ENCODE measurements around the gene INAFM2. TPM values are rescaled to one million over a fixed set of nuclear protein-coding genes. Genes with fewer than 3 reads are reported as not detected.

The INAFM2 gene
- polyA plus RNA-seq, 2 of the 4 experiments (the other 2 are of a cell fraction), result 2.8 to 3.8 TPM

DNA sequence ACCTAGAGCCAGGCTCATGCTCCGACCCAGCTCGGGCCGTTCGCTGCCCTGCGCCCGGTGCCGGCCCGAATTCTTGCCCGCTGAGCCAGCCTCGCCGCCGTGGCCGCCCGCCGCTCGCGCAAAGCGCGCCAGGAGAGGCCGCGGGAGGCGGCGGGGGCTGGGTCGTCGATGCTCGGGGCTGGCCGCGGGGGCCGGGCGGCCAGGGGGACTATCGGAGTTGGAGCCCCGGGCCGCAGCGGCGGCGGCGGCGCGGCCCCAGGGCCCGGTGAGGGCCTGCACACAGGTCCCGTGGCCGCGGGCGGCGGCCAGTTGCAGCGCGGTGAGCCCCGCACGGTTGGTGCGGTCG, 41.7 kb upstream of the INAFM2 start:
- FAIRE-seq (no peak), DNase-seq (ENCODE audit: low read depth in 1 of 2, low spot score in 1 of 2) (no peak), ATAC-seq (no peak)
- H3K4me2 ChIP-seq, result peak overlapping the region; percentile 91
- ChIA-PET POLR2A (no interaction called here), CTCF (interaction anchor here (0.8 to 2.8 kb wide), 9 partner anchors 9 to 236 kb away, joined by 3 to 12 read pairs (median 3); no protein-coding TSS in a partner anchor)
- peaks cover 5% of the 10 kb centered on the region; the same call in 1 of the 3 replicates for H3K4me1 ChIP-seq
- no peaks in the 10 kb centered on the region for H3K9me3 ChIP-seq
- peak overlapping the region; percentile 65 for H3K4me3 ChIP-seq
- WGBS (ENCODE audit: missing lambda C conversion rate), result no CpG with 5 or more reads among the region's 51 CpGs
- TF ChIP-seq HOXB5 (CRISPR knock-in tag; IDR thresholded peaks at IDR 0.05), result no peak
- TF ChIP-seq MYC (IDR thresholded peaks at IDR 0.05; ENCODE audit: borderline replicate concordance, low read length), result no peak
- no peak for TF ChIP-seq CHD4 (IDR thresholded peaks at IDR 0.05; ENCODE audit: borderline replicate concordance)
- no peak for TF ChIP-seq MAFK (IDR thresholded peaks at IDR 0.05; ENCODE audit: partially characterized antibody)
- TF ChIP-seq CEBPB (IDR thresholded peaks at IDR 0.05), result no peak
- TF ChIP-seq EHMT2 (IDR thresholded peaks at IDR 0.05; ENCODE audit: low read depth), result no peak
- TF ChIP-seq RARB (CRISPR knock-in tag; IDR thresholded peaks at IDR 0.05), result no peak
- TF ChIP-seq ZC3H11A (IDR thresholded peaks at IDR 0.05), result no peak
- no peak for TF ChIP-seq HOXA7 (CRISPR knock-in tag; IDR thresholded peaks at IDR 0.05)
- no peak for TF ChIP-seq BHLHE40 (IDR thresholded peaks at IDR 0.05; ENCODE audit: low read depth, low read length)
- no peak for TF ChIP-seq ZNF302 (CRISPR knock-in tag; IDR thresholded peaks at IDR 0.05)
- TF ChIP-seq, protein P1, sequence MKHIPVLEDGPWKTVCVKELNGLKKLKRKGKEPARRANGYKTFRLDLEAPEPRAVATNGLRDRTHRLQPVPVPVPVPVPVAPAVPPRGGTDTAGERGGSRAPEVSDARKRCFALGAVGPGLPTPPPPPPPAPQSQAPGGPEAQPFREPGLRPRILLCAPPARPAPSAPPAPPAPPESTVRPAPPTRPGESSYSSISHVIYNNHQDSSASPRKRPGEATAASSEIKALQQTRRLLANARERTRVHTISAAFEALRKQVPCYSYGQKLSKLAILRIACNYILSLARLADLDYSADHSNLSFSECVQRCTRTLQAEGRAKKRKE (CRISPR knock-in tag; IDR thresholded peaks at IDR 0.05; ENCODE audit: low read depth), result no peak
- no peak for TF ChIP-seq CHD2 (IDR thresholded peaks at IDR 0.05; ENCODE audit: low read length, partially characterized antibody)
- TF ChIP-seq NR3C1 (IDR thresholded peaks at IDR 0.05), result no peak
- no peak for TF ChIP-seq RCOR1 (IDR thresholded peaks at IDR 0.05; ENCODE audit: low read depth, low read length)
- TF ChIP-seq RFX5 (IDR thresholded peaks at IDR 0.05), result no peak
- TF ChIP-seq BCL3 (IDR thresholded peaks at IDR 0.05), result no peak
- no peak for TF ChIP-seq NPAS2 (CRISPR knock-in tag; IDR thresholded peaks at IDR 0.05; ENCODE audit: borderline replicate concordance)
- H3K27ac ChIP-seq, result peak overlapping the region; percentile 72 to 86

DNA sequence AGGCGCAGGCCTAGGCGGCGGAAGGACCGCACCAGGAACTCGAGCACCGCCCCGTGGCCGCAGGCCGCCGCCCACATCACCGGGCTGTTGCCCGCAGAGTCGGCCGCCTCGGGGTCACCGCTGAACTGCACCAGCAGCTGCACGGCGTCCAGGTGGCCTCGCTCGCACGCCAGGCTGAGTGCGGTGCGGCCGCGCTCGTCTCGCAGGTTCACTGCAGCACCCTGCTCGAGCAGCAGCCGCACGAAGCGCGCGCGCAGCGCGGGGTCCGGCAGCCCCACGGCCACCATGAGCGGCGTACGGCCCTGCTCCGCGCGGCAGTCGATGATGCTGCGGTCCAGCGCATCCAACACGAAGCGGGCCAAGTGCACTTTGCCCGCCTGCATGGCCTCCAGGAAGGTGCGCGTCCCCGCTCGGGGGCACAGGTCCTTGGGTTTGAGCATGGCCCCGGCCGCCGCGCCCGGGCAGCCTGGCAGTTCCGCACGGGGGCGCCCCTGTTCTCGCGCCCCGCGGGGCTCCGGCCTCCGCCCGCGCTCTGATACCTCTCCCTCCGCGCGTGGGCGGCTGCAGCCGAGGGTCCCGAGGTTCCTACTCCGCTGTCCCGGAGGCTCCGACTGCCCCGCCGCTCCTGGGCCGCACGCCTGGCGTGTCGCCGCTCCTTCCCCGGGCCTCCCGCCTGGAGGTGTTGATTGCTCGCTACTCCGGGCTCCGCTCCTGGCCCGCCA, 41.2 kb upstream of the INAFM2 start:
- peak overlapping the region; percentile 65 for H3K4me3 ChIP-seq
- FAIRE-seq (no peak), ATAC-seq (peak; percentile 63 to 81), DNase-seq (ENCODE audit: low read depth in 1 of 2, low spot score in 1 of 2) (peak; percentile 63 to 64)
- ChIA-PET CTCF (interaction anchor here (0.8 to 2.8 kb wide), 16 partner anchors 8 to 237 kb away, joined by 3 to 16 read pairs (median 4); no protein-coding TSS in a partner anchor), POLR2A (no interaction called here)
- peak overlapping the region; percentile 72 to 86 for H3K27ac ChIP-seq
- peaks cover 5% of the 10 kb centered on the region; the same call in 1 of the 3 replicates for H3K4me1 ChIP-seq
- H3K4me2 ChIP-seq, result peak overlapping the region; percentile 91
- H3K9me3 ChIP-seq, result no peaks in the 10 kb centered on the region
- peak in 1 of 2 experiments; percentile 26; a peak in 1 of 5 replicates for TF ChIP-seq JUN (IDR thresholded peaks at IDR 0.05)
- TF ChIP-seq, protein P2, sequence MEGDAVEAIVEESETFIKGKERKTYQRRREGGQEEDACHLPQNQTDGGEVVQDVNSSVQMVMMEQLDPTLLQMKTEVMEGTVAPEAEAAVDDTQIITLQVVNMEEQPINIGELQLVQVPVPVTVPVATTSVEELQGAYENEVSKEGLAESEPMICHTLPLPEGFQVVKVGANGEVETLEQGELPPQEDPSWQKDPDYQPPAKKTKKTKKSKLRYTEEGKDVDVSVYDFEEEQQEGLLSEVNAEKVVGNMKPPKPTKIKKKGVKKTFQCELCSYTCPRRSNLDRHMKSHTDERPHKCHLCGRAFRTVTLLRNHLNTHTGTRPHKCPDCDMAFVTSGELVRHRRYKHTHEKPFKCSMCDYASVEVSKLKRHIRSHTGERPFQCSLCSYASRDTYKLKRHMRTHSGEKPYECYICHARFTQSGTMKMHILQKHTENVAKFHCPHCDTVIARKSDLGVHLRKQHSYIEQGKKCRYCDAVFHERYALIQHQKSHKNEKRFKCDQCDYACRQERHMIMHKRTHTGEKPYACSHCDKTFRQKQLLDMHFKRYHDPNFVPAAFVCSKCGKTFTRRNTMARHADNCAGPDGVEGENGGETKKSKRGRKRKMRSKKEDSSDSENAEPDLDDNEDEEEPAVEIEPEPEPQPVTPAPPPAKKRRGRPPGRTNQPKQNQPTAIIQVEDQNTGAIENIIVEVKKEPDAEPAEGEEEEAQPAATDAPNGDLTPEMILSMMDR (IDR thresholded peaks at IDR 0.05), result peak; percentile 62
- peak; percentile 17 for TF ChIP-seq POLR2A (IDR thresholded peaks at IDR 0.05; ENCODE audit: low read length)
- TF ChIP-seq MAX (IDR thresholded peaks at IDR 0.05), result peak; percentile 59; the same call in 1 of the 2 replicates
- TF ChIP-seq, protein P3, sequence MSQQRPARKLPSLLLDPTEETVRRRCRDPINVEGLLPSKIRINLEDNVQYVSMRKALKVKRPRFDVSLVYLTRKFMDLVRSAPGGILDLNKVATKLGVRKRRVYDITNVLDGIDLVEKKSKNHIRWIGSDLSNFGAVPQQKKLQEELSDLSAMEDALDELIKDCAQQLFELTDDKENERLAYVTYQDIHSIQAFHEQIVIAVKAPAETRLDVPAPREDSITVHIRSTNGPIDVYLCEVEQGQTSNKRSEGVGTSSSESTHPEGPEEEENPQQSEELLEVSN (IDR thresholded peaks at IDR 0.05; ENCODE audit: borderline replicate concordance, low read depth), result 0 out of 2 replicates have a peak, but pooled peaks have one; percentile 51
- TF ChIP-seq CHD2 (IDR thresholded peaks at IDR 0.05; ENCODE audit: low read length, partially characterized antibody), result no peak
- WGBS (ENCODE audit: missing lambda C conversion rate), result 0% methylated on average over 4 of the region's 92 CpGs
